22Rv1 (cell line): ENCODE results near the gene ZNRF1.

ENCODE experiments used
- ZFX ChIP-seq: fragments of 450-650 bp; IDR thresholded peaks from 2 replicates; pipeline ENCODE4 v1.6.1; 2017; ENCODE audit warnings: antibody characterized with exemption, borderline replicate concordance
- TF ChIP-seq, protein P1 (sequence below): fragments of 450-650 bp; IDR thresholded peaks from 2 replicates; pipeline ENCODE4 v1.5.1; 2017; ENCODE audit warnings: mild to moderate bottlenecking

DNA sequence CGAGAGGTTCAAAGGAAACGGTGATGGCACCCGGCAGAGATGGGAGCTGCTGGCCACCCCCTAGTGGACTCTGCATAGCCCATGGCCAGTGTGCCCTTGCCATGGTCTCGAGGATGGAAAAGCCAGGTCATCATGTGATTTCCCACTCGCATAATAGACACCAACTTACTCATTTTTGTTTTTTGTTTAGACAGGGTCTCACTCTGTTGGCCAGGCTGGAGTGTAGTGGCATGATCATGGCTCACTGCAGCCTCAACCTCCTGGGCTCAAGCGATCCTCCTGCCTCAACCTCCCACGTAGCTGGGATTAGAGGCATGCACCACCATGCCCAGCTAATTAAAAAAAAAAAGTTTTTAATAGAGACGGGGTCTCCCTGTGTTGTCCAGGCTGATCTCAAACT lies 90.1 kb downstream of the ZNRF1 start:
- TF ChIP-seq, protein P1, sequence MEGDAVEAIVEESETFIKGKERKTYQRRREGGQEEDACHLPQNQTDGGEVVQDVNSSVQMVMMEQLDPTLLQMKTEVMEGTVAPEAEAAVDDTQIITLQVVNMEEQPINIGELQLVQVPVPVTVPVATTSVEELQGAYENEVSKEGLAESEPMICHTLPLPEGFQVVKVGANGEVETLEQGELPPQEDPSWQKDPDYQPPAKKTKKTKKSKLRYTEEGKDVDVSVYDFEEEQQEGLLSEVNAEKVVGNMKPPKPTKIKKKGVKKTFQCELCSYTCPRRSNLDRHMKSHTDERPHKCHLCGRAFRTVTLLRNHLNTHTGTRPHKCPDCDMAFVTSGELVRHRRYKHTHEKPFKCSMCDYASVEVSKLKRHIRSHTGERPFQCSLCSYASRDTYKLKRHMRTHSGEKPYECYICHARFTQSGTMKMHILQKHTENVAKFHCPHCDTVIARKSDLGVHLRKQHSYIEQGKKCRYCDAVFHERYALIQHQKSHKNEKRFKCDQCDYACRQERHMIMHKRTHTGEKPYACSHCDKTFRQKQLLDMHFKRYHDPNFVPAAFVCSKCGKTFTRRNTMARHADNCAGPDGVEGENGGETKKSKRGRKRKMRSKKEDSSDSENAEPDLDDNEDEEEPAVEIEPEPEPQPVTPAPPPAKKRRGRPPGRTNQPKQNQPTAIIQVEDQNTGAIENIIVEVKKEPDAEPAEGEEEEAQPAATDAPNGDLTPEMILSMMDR, result no peak
- no peak for TF ChIP-seq ZFX
